ENCODE measurements around the gene MVB12A.

MVB12A gene

DNA sequence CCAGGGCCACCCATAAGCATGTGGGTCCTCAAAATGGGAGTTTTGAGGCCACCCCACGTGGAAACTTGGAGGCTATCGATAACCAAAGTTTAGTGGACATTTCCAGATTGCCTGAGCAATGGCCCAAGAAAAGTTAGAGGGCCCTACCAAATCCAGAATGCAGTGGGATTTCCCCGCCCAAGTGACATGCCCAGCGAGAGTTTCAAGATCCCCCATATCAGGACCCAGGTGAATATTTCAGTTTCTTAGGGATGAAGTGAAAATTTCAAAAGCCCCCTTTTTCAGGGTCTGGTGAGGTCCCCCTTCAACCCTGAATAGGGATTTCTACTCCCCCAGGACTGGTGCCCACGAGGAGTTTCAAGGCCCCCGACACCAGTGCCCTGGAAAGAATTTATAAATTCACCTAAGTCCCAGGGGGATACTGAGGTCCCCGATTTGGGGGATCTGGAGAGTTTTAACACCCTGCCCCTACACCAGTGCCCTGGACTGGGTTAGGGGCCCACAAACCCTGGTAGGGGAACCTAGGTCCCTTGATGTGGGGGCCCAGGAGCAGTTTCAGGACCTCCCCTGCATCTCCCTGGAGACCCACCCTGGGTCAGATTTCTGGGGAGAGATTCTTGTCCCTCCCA is 15.1 kb upstream of the MVB12A start:
- no peak for DNase-seq (ENCODE audit: low read depth in 1 of 2, low spot score in 1 of 2)

DNA sequence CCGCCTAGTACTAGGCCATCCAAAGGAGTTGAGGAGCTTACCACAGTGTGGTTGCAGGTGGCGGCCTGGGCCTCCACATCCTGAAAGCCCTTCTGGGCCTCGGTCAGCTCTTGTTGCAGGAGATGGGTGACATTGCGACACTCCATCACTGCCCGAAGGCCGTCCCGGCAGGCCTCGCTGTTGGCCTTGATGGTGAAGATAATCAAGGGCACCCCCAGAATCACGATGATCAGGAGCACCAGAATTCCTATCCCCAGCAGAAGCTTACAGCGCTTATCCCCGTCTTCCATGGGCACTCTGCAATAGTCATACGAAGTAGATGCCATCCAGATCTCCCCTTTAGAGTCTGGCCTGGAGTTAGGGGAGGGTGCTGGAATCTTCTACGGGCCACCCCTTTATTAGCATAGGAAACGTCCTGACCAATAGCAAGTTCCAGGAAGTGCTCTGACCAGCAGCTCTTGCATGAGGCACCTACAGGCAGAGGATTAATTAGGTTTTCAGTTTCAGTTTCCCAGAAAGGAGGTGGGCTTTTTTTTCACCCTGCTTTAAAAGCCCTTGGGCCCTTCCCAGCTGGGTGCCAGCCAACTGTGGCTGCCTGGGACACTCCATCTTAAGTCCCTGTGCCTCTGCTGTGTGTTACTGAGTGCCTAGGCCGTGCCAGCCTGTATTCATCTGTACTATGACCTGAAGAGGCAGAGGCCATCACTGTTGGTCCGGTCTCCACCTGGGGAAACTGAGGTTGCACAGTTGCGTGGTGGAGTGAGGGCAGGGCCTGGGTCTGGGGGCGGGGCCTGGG is 14.4 kb upstream of the MVB12A start, which contains the start of gene BST2:
TSS of gene BST2 (minus strand) at position 381 of the 796 bp plus-strand sequence. CDS start at position 326, 55 bp downstream.
- DNase-seq (ENCODE audit: low read depth in 1 of 2, low spot score in 1 of 2), result no peak

DNA sequence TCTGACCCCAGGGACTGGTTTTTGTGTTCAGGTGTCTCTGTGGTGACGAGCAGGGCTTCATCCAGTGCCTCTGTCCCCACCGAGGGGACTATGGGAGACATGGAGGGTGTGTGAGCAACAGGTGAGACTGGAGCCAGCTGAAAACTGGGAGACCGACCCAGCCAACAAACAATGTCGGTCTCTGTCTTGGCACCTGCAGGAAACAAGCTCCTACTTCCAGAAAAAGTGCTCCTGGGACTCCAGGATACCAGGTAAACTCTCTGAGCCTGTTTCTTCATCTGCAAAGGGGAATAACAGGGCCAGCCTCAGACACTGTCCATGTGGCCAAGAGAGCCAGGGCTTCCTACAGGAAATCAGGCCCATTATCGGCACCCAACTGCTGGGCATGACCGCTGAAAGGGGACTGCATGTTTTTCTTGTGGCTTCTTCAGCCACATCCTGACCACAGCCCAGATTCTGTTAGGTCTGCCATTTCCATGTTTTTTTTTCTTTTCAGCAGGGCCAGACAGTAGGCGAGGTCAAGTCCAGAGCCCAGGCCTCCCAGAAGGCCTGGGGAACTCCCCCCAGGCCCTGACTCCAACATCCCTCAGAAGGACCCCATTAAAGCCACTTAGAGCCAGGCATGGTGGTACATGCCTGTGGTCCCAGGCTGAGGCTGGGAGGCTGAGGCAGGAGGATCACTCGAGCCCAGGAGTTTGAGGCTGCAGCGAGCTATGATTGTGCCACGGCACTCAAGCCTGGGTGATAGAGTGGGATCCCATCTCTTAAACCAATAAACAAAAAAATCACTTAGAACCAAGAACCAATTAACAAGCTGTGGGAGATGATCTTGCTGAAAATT is 13.6 kb upstream of the MVB12A start:
- DNase-seq (ENCODE audit: low read depth in 1 of 2, low spot score in 1 of 2), result no peak

DNA sequence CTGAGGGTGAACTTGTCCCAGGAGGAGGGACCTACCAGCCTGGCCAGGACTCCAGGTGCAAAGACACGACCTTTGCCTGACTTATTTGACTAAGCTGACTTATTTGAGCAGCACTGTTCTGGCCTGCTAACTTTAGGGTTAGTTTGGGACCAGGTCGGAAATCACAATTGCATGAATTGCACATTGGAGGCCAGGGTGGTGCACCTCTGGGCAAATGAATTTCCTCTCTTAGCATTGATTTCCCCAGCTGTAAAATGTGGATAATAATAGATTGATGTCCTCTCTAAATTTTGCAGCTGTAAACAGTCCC is 13.0 kb upstream of the MVB12A start:
- no peak for DNase-seq (ENCODE audit: low read depth in 1 of 2, low spot score in 1 of 2)

DNA sequence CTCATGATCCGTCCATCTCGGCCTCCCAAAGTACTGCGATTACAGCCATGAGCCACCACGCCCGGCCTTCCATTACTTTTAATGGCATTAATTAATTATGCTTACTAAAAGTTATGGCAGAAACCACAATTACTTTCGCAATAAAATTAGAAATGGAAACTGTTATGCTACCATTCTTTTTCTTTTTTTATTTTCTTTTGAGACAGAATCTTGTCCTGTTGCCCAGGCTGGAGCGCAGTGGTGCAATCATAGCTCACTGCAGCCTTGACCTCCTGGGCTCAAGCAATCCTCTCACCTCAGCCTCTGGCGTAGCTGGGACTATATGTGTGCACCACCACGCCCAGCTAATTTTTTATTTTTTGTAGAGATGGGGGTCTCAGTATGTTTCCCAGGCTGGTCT is 9.9 kb upstream of the MVB12A start:
- no peak for DNase-seq (ENCODE audit: low read depth in 1 of 2, low spot score in 1 of 2)

DNA sequence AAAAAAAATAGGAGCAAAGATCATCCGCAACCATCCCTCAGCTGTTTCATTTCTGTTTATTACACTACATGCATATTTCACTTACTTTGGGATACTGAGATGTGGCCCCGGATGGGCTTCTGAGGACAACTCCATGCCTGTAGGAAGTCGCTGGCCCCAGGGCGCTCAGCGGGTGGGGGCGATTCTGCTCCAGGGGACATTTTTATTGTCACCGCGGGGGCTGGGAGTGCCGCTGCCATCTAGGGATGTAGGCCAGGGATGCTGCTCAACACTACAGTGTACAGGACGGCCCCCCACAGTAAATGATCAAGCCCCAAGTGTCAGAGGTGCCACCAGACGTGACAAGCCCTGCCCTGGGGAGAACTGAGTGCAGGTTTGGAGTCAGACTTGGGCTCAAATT is 8.0 kb upstream of the MVB12A start:
- no peak for DNase-seq (ENCODE audit: low read depth in 1 of 2, low spot score in 1 of 2)

DNA sequence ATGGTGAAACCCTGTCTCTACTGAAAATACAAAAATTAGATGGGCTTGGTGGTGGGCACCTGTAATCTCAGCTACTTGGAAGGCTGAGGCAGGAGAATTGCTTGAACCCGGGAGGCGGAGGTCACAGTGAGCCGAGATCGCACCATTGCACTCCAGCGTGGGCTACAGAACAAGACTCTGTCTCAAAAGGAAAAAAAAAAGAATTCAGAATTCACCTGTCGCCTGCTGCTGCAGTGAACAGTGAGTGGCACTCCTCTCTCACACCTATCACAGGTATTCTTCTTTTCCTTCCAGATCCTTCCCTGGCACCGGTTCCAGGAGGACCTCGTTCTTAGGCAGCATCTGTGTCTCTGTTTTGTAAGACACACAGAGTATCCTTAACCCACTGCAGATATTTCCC is 5.8 kb upstream of the MVB12A start:
- no peak for DNase-seq (ENCODE audit: low read depth in 1 of 2, low spot score in 1 of 2)

DNA sequence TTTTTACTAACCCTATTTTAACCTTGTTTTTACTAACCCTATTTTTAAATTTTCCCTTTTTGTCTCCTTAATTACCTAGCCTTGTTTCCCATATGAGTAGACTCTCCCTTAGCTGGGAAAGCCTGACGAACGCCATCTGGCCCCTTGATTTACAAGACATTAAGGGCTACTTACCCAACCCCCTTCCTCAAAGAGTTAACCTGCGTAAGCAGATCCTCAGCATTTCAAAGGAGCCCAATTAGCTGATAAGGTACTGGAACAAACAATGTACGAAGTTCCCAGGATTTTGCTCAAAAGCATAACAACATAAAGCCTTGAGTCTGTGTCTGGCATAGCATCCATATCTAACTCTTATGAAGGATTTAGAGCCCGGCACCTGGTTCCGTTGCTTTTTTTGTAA is 4.7 kb upstream of the MVB12A start:
- DNase-seq (ENCODE audit: low read depth in 1 of 2, low spot score in 1 of 2), result no peak

DNA sequence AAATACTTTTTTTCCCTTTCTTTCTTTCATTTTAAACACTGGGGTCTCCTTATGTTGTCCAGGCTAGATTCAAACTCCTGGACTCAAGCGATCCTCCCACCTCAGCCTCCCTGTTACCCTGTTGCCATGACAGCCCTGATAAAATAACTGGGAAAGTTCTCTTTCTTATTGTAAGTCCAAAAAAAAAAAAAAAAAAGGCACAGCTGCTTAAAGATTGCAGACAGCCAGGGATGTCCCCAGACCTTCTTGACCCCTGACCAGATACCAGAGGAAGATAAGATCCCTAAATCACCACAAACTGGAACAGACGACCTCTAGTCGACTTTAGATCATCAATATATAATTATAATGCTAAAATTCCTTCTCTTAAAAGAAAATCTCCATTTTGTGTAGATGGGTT is 1.1 kb upstream of the MVB12A start:
- no peak for DNase-seq (ENCODE audit: low read depth in 1 of 2, low spot score in 1 of 2)

DNA sequence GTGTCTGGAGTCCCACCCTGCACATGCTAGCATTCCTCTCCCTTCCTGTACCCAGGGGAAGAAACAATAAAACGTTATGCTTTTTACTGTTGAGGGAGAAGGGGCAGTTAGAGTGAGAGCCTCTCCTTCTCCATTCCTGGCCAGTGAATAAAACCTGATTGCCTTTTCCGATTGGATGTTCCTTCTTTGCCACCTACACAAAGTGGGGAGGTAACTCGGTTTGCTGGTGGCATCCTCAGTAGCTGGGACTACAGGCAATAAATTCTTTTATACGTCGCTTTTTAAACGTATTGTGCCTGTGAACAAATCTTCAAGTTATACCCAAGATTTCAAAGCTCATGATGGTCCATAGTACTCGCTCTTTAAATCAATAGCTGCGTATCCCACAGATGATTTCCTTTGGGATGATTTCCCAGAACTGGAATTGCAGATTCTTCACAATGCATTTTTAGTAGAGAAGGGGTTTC is 660 bp upstream of the MVB12A start:
- no peak for DNase-seq (ENCODE audit: low read depth in 1 of 2, low spot score in 1 of 2)

DNA sequence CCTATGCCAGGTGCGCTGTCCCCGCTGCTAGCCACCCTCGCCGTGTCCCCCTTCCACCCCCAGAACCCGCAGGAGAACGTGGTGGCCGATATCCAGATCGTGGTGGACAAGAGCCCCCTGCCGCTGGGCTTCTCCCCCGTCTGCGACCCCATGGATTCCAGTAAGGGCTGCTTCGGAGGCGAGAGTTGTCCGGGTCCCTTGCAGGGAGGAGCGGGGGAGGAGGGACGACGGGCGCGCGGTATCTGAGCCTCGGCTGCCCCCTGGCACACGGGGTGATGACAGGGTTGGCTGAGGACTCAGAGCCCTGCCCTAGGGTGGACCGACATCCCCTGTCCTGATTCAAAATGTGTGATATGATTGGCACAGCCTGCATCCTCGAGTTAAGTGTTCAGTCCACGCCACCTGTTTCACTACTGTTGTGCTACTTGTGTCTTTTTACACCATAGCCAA is 653 bp downstream of the MVB12A start:
- peak in 1 of 2 donors; percentile 18 for DNase-seq (ENCODE audit: low read depth in 1 of 2, low spot score in 1 of 2)

DNA sequence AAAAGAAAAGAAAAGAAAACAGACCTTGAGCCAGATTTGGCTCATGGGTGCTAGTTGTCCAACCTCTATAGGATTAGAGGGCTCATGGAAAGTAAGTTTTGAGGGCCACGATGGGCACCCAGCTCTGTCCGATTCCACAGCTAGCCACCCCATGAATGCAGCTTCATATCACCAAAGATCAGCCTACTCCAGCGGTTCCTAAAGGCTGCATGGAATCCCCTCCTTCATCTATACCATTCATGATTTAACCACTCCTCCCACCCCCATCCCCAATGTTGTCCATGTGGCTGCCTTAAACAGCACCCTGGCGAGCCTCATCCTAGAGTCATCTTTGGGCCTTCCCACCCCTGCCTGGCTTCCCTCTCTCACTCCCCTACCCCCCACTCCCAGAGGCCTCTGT is 2.1 kb downstream of the MVB12A start:
- no peak for DNase-seq (ENCODE audit: low read depth in 1 of 2, low spot score in 1 of 2)

DNA sequence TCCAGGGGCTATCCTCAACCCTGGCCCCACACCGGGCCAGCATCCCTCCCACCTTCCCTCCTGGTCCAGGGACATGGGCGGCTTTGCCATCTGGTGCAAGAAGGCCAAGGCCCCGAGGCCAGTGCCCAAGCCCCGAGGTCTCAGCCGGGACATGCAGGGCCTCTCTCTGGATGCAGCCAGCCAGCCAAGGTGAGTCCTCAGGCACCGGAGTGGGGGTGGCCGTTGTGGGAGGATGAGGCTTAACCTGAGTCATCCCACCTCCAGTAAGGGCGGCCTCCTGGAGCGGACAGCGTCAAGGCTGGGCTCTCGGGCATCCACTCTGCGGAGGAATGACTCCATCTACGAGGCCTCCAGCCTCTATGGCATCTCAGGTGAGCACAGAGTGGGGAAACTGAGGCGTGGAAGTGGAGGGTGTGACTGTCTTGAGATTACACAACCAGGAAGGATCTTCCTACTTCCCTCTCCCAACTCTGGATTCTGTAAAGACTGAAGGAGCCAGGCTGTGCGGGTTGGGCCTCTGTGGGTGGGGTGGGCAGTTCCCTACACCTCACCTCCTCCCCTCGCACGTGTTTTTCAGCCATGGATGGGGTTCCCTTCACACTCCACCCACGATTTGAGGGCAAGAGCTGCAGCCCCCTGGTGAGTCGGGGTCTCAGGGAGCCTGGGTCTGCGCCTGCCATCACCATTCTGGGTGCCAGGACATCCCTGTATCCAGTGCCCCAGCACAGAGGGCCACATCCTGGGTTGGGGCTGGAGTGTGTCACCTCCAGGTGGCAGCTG is 3.8 kb downstream of the MVB12A start:
- no peak for DNase-seq (ENCODE audit: low read depth in 1 of 2, low spot score in 1 of 2)

DNA sequence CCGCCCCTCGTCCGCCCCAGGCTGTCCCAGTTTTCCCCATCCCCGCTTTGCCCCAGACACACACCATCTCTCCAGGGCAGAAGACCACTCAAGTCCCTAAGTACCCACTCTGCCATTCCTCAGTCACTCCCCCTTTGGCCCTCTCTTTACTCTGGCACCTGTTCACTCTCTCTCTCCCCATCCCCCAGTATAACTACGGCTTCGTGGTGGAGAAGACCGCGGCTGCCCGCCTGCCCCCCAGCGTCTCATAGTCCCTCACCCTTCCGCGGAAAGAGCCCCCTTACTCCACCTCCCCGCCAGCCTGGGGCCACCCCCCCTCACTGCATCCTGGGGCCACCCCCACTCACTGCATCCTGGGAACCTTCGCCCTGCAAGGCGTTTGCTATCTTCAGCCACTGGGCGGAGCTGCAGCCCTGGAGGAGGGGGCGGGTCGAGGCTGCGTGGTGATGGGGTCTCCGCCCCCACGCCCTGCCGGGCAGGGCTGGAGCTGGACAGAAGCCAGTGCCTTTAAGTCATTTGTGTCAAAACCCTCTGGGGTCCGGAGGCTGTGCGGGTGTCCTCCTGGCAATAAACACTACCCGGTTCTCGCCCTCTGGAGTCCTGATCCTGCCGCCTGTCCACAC is 5.0 kb downstream of the MVB12A start:
- DNase-seq (ENCODE audit: low read depth in 1 of 2, low spot score in 1 of 2), result no peak

DNA sequence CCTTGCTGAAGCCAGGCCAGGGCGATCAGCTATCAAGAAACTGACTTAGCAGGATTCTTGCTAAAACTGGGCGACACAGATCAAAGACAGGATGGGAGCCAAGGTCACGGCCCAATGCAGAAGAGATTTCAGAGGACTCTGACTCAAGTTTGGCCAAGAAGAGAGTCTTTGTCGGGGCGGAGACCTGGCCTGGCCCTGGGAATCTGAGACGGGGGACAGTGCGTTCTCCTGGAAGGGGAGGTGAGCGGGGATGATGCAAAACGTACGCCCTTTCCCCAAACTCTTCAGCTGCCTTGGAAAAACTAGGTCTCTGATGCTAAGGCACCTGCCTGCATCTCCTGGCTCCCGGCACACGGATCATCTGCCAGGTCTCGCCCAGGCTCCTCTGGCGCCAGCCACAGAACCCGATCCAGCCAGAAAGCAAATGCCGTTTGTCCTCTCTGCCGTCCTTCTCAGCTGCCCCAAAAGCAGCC is 9.8 kb downstream of the MVB12A start:
- DNase-seq (ENCODE audit: low read depth in 1 of 2, low spot score in 1 of 2), result no peak

DNA sequence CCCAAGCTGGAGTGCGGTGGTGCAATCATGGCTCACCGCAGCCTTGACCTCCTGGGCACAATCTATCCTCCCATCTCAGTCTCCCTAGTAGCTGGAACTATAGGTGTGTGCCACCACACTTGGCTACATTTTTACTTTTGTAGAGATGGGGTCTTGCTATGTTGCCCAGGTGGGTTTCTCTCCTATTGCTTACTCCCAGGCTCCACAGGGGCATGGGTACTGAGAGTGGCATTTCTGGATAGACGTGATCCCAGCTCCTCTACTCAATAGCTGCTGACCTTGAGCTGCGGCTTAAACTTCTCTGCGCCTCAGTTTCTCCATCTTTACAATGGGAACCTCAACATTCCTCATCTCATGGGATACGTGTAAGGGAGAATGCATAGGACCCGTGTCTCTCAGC is 11.6 kb downstream of the MVB12A start:
- no peak for DNase-seq (ENCODE audit: low read depth in 1 of 2, low spot score in 1 of 2)

DNA sequence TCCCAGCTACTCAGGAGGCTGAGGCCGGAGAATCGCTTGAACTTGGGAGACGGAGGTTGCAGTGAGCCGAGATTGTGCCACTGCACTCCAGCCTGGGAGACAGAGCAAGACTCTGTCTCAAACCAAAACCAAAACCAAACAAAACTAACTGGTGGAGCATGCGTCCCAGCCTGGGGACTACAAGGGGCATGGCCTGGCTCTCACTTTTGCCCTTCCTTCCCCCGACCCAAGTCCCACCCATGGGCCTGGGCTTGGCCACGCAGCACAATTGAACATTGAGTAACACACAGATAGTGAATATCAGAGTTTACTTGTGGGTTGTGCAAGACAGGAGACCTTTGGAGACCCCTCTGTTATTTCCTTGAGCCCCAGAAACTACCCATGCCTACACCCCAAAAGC is 15.4 kb downstream of the MVB12A start:
- no peak for DNase-seq (ENCODE audit: low read depth in 1 of 2, low spot score in 1 of 2)

DNA sequence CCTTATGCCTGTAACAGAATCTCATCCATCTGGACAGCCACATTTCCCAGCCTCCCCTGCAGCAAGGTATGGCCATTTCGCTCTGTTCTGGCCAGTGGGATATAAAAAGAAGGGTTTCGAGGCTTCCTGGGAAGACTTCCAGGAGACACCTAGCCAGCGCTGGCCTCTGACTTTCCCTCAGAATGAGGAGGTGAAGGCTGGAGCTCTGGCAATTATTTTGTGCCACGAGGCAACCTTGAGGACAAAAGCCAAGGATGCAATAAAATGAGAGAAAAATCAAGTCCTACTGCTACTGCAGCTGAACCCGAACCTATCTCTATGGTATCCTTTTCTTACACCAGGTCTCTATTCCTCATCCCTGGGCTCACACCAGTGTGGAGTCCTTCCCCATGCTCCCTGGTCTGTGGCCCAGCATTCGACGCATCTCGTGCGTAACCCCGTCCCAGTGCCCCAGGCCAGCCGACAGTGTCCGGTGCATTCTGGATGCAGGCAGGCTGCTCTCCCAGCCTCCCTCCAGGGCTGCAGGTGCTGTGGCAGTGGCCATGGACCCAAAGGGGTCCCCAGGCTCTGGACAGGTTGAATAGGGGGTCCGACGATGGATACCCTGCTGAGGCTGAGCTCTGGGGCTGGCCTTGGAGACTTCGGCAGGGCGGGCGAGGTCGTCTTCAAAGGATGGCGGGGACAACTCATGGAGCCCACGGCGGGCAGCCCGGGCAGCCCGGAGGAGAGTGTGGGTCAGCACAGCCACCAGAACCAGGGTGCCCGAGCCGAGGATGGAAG is 16.4 kb downstream of the MVB12A start:
- no peak for DNase-seq (ENCODE audit: low read depth in 1 of 2, low spot score in 1 of 2)

DNA sequence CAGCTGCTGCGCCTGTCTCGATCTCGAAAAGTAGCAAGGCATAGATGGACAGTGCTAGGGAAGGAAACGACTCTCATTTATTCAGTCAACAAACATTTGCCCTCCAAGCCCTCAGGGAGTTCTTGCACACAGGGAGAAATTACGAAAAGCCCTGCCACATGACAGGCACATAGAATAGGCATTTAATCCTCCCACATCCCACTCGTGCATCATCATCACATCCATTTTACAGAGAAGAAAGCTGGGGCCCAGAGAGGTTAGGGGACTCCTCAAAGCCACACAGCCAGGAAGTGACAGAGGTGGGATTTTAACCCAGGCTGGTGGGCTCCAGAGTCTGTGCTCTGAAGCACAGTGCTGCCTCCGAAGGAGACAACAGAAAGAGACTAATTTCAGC is 17.0 kb downstream of the MVB12A start:
- DNase-seq (ENCODE audit: low read depth in 1 of 2, low spot score in 1 of 2), result no peak
